Ovary (tissue), 3 donors: ENCODE measurements around the gene BRPF1.

ENCODE experiments used
- EP300 ChIP-seq: sonication (generic); formaldehyde crosslinking; IDR thresholded peaks from one replicate; pipeline ENCODE4 v1.6.1; 2017; ENCODE audit warnings: antibody characterized with exemption
- POLR2A ChIP-seq: fragments of 450-650 bp; IDR thresholded peaks from one replicate; pipeline ENCODE4 v1.6.1; 2017; ENCODE audit warnings: antibody characterized with exemption, mild to moderate bottlenecking, moderate library complexity
- TF ChIP-seq, protein P1 (sequence below), 3 donors: fragments of 450-650 bp in 2 of 3; fragments of 200-600 bp in 1 of 3; IDR thresholded peaks; one replicate each; pipeline versions ENCODE4 v1.5.1 to v1.8.0; 2016 to 2022; ENCODE audit warnings: antibody characterized with exemption in 3 of 3, mild to moderate bottlenecking in 1 of 3
- donor health status: DM: no; HTN: no; CAD: no.

DNA sequence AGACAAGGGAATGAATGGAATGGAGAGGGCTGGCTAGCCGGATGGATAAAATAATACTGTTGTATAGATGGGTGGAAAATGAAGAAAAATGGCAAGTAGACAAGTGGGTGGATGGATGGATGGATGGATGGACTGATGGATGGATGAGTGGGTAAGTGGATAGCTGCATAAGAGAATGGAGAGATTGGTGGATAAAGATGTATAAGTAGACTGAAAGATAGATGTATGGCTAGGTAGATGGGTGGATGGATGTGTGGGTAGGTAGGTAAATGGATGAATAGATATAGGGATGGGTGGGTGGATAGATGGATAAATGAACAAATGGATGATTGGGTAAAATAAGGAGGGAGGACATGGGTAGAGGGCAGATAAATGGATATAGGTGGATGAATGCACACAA, 14.0 kb upstream of the BRPF1 start:
- TF ChIP-seq EP300 (no peak), POLR2A (no peak)
- TF ChIP-seq, protein P1, sequence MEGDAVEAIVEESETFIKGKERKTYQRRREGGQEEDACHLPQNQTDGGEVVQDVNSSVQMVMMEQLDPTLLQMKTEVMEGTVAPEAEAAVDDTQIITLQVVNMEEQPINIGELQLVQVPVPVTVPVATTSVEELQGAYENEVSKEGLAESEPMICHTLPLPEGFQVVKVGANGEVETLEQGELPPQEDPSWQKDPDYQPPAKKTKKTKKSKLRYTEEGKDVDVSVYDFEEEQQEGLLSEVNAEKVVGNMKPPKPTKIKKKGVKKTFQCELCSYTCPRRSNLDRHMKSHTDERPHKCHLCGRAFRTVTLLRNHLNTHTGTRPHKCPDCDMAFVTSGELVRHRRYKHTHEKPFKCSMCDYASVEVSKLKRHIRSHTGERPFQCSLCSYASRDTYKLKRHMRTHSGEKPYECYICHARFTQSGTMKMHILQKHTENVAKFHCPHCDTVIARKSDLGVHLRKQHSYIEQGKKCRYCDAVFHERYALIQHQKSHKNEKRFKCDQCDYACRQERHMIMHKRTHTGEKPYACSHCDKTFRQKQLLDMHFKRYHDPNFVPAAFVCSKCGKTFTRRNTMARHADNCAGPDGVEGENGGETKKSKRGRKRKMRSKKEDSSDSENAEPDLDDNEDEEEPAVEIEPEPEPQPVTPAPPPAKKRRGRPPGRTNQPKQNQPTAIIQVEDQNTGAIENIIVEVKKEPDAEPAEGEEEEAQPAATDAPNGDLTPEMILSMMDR (IDR thresholded peaks at IDR 0.05): no peak
